ENCODE measurements around the gene FER.

FER gene

DNA sequence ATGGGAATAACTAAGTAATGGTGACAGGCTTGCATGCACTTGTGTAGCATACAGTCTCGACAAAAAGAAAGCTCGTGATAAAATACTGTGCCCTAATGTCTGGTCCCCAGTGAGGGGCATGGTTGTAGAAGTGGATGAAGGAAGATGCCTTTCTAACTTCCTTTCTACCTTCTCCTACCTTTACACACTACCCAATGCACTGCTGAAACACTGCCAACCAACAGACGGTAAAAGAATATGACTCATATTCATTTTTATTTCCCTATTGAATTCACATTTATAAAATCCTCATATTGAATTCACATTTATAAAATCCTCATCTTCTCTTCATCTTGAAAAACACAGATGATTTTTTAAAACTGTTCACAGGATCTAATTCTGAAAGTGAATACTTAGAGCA is 439.1 kb downstream of the FER start:
- no peak overlapping the region for H3K4me3 ChIP-seq (ENCODE audit: low read length)
- DNase-seq (ENCODE audit: low read depth, low spot score) = no peak

DNA sequence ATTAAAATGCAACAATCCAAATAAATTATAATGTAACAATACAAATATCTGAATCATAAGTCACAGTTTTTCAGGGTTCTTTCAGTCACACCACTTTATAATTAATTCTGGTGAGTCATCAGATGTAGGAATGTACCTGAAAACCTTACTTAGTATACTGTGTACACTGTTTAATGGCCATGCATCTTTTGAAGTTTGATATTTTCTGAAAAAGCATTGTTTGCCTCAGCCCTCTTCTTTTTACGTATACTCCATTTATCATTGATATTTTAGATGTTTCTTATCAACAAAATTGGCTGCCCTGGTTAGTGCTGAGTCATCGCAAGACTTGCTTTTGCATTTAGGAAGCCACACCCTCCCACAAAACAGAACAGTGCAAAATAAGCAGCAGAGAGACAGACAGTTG is 443.5 kb downstream of the FER start:
- H3K4me3 ChIP-seq (ENCODE audit: low read length) = no peak overlapping the region
- DNase-seq (ENCODE audit: low read depth, low spot score) = no peak

DNA sequence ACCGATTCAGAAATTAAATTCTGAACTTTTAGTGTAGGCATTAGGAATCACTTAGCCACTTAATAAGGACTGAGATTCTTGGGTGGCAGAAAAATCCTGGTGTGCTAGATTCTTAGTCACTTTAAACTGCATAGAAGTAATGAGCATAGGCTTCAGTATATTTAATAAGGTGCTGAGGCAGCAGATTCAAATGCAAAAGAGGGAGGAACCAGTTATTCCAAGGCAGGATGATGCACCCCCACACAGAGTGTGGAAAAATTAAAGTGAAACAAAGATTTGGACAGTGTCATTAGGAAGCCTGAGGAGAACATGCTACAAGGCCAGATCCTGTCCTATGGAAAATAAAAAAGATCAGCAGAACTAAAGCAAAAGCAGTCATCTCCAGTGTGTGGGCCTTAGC is 444.3 kb downstream of the FER start:
- no peak for DNase-seq (ENCODE audit: low read depth, low spot score)
- no peak overlapping the region for H3K4me3 ChIP-seq (ENCODE audit: low read length)

DNA sequence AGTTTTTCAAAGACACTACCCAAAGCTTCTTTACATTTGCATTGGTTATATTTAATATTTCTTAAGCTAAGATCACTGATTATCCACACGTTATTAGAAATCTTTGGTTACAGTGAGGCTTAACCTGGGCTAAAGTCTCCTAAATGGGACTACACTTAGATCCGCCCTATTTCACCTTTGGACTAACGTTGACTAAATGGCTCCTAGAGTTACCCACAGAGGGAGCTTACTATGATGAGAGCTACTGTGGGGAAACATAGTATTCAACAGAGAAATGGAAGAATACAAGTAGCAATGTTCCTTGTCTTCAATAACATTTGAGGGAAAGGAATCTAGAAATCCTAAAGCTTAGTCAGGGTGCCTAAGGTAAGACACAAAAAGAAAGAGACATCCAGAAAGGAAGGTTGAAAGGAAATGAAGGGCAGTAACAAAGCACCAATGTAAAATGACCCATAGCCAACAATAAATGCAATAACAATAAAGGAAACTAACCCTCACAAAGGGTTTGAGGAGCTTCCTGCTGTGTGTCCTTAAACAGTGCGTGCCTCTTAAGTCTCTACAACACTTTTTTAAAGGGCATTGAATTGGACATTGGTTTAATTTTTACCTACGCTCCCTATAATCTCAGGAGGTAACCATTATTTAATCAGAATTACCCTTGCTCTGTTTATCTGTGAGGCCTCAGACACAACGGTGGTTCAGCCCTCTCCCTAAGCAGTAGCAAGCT is 445.0 kb downstream of the FER start:
- no peak overlapping the region for H3K4me3 ChIP-seq (ENCODE audit: low read length)
- DNase-seq (ENCODE audit: low read depth, low spot score) = no peak

DNA sequence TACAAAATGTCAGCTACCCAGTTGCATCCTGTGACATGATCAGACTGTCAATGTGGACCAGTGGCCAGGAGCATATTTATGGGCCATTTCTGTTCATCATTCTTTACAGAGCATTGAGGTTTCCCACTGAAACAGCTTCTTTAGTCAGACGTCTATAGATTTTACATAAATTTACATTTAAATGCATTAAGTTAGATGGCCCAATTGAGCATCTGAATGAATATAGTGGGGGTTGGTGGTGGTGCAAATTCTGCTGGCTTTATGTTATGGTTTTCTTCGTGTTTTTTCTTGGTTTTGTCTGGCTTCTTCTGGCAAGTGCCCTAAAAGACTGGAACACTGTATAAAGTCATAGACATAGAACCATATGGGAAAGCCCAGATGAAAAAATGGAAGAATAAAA is 448.0 kb downstream of the FER start:
- H3K4me3 ChIP-seq (ENCODE audit: low read length) = no peak overlapping the region
- no peak for DNase-seq (ENCODE audit: low read depth, low spot score)

DNA sequence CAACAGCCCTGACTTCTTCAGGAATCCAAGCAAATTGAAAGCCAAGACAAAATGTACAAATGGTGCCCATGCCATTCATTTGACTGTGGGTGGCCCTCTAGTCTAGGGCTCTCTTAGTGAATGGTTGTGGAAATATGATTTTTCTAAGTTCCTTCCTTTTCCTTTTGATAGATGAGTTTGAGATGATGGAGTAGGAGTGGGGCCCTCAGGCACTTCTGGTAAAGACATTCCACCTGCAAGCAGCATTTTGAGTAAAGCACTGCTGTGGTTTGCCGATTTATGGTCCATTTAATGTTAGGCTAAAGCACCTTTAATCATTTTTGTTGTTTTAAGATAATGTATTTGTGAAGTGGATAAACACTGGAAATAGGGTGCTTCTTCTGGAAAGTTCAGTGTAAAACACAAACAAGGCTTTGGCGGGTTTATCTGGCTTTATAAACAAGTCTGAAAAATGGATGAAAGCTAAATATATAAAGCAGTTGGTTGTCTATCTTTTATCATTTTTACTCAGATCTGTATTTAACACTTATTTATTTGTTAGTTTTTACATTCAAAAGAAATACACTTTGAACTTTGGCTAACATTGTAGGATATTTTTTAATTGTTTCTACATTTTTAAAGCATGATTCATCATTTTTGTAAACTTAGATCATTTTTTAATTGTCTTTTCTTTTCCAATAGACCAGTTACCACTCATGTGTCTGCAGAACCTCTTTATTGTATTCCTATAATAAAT is 448.6 kb downstream of the FER start:
- DNase-seq (ENCODE audit: low read depth, low spot score) = no peak
- no peak overlapping the region for H3K4me3 ChIP-seq (ENCODE audit: low read length)

DNA sequence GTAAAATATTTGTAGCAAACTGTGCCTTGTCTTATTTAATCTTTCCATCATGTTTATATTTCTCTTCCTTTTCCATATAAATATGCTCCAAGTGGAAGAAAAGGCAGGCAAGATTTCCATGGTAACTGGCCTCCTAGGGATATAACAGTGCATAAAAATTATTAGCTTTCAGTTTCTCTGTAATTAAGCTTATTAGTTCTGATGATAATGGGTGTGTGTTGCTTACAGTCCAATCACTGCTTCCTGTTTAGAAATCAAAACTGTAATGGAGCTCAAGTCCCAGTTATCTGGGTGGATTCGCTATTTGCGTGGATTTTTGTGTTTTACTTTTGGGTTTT is 449.1 kb downstream of the FER start:
- H3K4me3 ChIP-seq (ENCODE audit: low read length) = no peak overlapping the region

DNA sequence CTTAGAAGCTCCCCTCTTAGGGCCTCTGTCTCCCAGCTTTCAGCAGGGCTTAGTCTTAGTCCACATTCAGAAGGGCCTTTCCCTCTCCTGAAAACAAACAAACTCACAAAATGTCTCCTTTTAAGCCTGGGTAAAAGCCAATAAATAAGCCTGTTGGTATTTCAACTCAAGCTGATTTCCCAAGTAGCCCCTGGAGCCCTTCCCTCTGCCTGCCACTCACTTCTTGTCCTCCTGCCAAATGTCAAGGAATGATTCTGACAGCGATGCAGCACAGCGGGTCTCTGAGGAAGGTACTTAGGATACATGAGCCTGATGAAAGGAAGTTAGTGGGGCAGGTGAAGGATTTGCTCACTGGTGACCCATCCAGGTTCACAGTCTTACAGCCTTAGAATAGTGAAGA is 451.6 kb downstream of the FER start:
- H3K4me3 ChIP-seq (ENCODE audit: low read length) = no peak overlapping the region
- DNase-seq (ENCODE audit: low read depth, low spot score) = no peak

More for the DNA sequence above, 449.1 kb downstream of the FER start:
- DNase-seq (ENCODE audit: low read depth, low spot score) = no peak

DNA sequence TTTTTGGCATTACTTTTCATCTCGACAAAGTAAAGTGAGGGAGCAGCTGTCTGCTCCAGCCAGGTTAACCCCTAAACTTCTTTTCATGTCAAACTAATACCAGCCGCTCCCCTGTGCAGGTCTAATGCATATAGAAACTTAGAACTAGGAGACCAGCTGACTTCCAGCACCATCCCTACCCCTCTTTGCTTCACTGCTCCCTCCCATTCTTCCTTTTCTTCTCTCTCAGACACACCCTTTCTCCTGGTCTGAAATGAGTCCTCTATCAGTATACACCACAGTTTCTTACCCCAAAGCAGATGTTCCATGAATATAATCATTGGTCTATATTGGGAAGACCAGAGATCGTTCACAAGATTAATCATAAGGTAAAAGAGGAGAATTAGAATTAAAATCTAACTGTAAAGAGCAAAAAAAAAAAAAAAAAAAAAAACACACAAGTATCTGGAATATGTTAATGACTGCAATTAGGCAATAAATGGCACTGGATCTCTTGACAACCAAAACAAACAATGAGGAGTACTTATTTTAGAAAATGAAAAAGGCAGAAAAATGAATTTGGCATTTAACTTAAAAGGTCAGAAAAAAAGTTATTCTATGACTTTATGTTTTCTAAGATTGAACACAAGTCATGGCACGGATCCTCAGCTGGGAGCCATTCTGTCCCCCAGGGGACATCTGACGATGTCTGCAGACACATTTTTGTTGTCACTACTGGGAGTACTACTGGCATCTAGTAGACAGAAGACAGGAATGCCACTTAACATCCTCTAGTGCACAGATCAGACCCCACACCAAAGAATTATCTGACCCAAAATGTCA is 452.3 kb downstream of the FER start:
- H3K4me3 ChIP-seq (ENCODE audit: low read length) = no peak overlapping the region
- DNase-seq (ENCODE audit: low read depth, low spot score) = no peak

DNA sequence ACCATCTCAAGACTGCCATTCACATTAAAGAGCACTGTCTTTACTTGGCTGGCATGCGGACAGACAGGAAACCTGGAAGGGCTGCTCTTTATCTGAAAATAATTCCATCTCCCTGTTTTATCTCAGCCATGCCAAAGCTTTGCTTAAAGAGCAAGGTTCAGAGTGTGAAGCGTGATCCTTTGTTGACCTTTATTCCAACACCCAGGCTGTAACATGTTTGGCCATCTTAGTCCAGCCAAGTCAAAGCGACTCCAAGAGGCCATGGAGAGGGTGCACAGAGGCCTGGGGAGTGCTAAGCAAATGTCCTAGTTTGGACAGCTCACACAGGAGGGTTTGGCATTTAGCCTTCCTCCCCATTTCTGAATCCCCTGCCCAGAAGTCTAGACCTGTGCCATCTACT is 467.3 kb downstream of the FER start:
- H3K4me3 ChIP-seq (ENCODE audit: low read length) = no peak overlapping the region
- DNase-seq (ENCODE audit: low read depth, low spot score) = no peak

DNA sequence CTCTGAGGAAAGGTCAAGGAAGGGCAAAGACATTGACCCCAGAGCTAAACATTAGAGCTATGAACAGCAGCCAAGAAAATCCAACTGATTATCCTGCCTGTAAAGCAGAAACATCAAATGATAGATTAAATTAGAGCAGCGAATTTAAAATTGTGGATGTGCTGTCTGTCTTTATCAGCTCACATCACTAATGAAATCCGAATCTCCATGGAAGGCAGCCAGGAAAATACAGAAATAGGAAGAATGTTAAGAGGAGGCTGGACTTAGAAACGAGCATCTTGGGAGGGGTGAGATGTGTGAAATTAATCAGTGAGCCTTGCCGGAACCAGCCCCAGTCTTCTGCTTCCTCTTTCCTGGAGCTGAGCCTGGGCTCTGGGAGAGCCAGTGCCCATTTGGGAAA is 471.1 kb downstream of the FER start:
- H3K4me3 ChIP-seq (ENCODE audit: low read length) = no peak overlapping the region
- DNase-seq (ENCODE audit: low read depth, low spot score) = no peak

DNA sequence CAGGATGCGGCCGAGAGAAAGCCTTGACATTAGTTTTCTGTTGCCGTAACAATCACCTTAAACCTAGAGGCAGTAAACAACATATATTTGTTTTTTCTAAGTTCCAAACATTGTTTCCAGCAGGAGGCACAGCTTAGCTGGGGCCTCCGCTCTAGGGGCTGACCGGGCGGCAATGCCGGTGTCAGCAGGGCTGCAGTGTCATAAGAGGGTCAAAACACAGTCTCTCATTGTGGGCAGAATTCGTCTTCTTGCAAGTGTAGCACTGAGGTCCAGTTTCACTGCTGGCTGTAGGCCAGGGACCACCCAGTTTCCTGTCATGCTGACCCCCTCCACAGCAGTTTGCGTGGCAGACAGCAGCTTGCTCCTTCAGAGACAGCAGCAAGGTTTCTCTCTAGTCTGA is 475.8 kb downstream of the FER start:
- no peak overlapping the region for H3K4me3 ChIP-seq (ENCODE audit: low read length)
- no peak for DNase-seq (ENCODE audit: low read depth, low spot score)

DNA sequence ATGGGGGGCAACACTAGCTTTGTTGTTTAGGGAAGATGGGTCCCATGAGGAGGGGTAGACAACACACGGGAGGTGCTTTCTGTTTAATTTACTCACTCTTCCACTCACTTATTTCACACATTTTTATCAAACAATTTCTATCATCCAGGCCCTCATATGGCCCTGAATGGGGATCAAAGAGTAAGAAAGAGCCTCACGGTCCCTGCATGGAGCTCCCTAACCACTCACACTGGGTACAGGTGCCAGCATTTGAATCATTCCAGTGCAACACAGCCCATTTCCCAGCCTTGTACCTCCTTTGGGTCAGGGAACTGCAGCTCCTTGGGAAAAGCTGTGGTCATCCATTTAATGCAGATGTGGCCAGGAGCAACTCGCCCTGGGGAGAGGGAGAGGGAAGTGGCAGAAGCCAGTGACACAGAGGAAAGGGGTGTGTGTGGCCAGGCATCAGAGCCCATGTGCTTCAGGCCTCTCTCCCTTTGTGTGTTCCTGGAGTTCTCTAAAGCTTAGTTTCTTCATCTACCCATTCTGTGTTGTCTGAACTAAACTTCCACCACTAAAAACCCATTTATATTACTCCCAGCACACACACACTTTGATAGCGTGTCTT is 476.7 kb downstream of the FER start:
- H3K4me3 ChIP-seq (ENCODE audit: low read length) = no peak overlapping the region

DNA sequence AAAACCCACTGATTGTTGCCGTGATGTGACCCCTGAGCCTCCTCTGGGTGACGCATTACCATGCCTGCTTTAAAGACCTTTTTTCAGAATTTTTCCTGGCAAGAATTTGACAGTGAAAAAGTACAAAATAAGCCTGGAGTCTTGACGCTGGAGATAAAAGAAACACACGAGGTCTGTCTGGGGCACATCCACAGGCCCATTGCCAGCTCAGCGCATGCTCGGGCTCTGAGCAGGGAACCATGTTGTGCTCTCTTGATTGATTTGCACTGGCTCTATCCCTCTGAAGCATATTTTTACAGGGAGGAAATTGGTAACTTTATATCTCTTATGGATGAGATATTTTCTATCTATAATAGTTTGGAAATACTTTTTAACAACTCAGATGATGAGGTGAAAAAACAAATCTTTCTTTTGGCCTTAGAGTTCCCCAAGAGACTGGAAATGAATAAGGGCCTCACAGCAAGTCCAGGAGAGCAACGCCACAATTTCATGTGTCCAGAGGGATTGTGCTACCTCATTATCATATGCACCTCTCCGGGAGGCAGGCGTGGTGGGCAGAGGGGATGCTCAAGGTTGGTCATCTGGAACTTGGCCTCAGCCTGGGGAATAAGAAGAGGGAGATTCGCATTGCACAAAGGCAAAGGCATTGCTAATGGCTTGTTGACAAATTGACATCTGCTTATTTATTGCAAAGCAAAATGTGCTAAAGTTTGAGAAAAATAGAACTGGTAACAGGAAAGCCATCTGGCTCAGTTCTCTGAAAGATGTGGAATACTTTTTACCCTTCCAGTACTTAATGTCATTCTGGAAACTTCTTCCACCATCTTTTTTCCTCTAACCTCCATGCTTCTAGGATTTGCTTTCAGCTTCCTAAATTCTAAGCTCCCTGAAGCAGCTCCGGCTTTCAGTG is 478.3 kb downstream of the FER start:
- DNase-seq (ENCODE audit: low read depth, low spot score) = no peak
- no peak overlapping the region for H3K4me3 ChIP-seq (ENCODE audit: low read length)

More for the DNA sequence above, 476.7 kb downstream of the FER start:
- DNase-seq (ENCODE audit: low read depth, low spot score) = no peak

DNA sequence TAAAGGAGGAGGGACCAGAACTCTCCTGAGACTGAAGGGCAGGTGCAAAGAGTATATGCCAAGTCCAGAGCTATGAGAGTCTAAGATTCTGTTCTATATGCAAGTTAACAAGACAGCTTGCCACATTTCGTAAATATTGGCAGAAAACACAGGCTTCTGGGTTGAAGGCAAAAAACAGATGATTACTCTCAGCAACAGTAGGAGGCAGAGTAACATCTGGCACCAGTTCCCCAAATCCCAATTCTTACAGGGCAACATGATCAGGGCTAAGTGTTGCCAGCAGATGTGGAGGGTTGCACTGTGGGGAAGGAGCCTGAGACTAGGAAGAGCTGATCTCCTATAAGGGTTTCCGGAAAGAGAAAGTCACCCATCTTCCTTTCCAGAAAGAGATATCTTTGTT is 482.7 kb downstream of the FER start:
- H3K4me3 ChIP-seq (ENCODE audit: low read length) = no peak overlapping the region
- no peak for DNase-seq (ENCODE audit: low read depth, low spot score)

DNA sequence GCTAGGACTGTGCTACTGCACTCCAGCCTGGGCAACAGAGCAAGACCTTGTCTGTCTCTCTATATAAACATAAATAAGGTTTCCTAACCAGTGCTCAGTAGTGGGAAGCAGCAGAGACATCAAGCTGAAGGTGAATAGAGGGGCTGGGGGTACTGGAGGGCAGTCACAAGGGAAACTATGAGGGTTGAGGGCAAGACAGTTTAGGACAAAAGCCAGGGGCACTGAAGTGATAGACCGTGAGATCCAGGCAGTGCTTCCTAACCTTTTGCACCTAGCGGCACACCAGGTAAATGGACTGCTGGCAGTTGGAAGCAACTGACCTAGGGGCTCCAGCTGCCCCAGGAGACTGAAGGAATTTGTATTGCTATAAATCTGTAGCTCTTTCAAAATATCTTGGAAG is 483.6 kb downstream of the FER start:
- no peak for DNase-seq (ENCODE audit: low read depth, low spot score)
- H3K4me3 ChIP-seq (ENCODE audit: low read length) = no peak overlapping the region

DNA sequence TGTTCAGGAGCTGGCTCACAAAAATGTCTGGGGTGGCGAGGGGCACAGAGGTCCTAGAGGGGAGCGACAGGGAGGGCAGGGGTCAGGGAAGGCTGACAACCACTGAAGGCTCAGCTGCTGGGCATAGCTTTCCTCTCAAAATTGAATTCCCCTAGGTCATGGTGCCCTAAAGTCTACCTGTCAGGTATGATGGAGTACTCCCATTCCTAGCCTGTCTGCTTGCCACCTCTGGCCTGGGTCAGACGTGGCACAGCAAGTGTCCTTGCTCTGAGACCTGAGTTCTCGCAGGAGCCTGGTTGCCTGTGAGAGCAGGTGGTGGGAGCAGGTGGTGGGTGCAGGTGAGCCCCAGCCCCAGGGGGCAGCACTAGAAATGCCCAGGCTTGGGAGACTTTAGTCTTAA is 486.7 kb downstream of the FER start:
- no peak overlapping the region for H3K4me3 ChIP-seq (ENCODE audit: low read length)
- no peak for DNase-seq (ENCODE audit: low read depth, low spot score)

DNA sequence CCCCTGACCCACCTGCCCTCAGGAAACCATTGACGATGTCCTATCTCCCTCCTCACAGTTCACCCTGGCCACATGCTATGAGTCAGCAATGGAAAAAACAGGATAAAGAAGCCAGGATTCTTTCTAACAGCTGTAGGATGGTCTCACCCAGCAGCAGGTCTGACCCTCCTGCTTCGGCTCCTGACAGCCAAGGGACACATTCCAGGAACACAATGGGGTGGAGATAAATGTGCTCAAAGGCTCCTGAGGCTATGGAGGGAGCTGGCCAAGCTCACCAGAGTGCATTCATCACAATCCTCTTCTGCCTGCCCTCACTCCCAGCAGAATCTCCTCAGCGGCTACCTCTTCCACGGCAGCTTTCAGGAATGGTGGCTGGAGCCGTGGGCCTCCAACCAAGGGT is 491.8 kb downstream of the FER start:
- no peak for DNase-seq (ENCODE audit: low read depth, low spot score)
- H3K4me3 ChIP-seq (ENCODE audit: low read length) = no peak overlapping the region

DNA sequence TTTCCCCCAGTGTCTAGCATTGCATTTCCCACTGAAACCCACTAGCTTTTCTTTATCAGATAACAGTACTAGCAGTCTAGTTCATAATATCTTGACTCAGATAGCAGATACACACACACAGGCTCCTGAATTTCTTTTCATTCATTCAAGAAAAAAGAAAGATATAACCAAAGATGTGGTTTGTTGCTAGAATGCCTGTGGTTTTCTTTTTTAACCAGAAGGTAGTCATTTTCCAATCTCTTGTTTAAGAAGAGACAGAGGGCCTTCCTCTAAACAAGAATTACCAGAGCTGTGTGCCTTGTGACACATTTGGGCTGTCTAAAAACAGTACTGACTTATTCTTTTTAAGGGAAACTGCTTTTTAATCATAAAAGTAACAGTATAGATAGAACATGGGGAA is 494.8 kb downstream of the FER start:
- H3K4me3 ChIP-seq (ENCODE audit: low read length) = no peak overlapping the region
- DNase-seq (ENCODE audit: low read depth, low spot score) = peak; percentile 73
